AG09319 (cell line): ENCODE data around the gene MIEF1.

Experiments used
- DNase-seq: peaks from one replicate; pipeline ENCODE4 v3.0.0-alpha.2; 2010; ENCODE audit warnings: low read depth; ENCODE audit errors: extremely low read depth
- CTCF ChIP-seq: IDR thresholded peaks from 2 replicates; pipeline ENCODE4 v1.5.1; 2011; ENCODE audit warnings: low read depth, mild to moderate bottlenecking, inconsistent platforms, low read length, moderate library complexity

Gene MIEF1

GRCh38 chr22:39482768-39483167 lies 19.3 kb upstream of the MIEF1 start:
- DNase-seq = no peak
- no peak for TF ChIP-seq CTCF

GRCh38 chr22:39486951-39487825 lies 14.9 kb upstream of the MIEF1 start:
- no peak for DNase-seq
- no peak for TF ChIP-seq CTCF

GRCh38 chr22:39487826-39488520 lies 14.1 kb upstream of the MIEF1 start:
- no peak for TF ChIP-seq CTCF
- DNase-seq = no peak

GRCh38 chr22:39488563-39489083 lies 13.5 kb upstream of the MIEF1 start:
- DNase-seq = no peak

GRCh38 chr22:39489094-39490068 lies 12.7 kb upstream of the MIEF1 start:
- no peak for DNase-seq
- no peak for TF ChIP-seq CTCF

More at GRCh38 chr22:39488563-39489083, 13.5 kb upstream of the MIEF1 start:
- TF ChIP-seq CTCF = no peak

GRCh38 chr22:39490135-39490798 lies 11.8 kb upstream of the MIEF1 start:
- no peak for DNase-seq
- TF ChIP-seq CTCF = no peak
